HK-2 (cell line): ENCODE measurements around the gene ERVW-1.
"Not testable (repeated sequence)": the region's sequence is repeated elsewhere in the genome, so short reads cannot be mapped to it uniquely, and the experiment has no call there.

ENCODE experiments used
- DNase-seq: peaks from one replicate; pipeline ENCODE4 v3.0.0-alpha.2; 2018; ENCODE audit not compliant: unreplicated experiment

ERVW-1 gene

GRCh38 chr7:92473989-92474388 lies 3.8 kb downstream of the ERVW-1 start:
- not testable (repeated sequence) for DNase-seq

- not testable (repeated sequence) for DNase-seq
These were observed 9.2 kb downstream of the ERVW-1 start for GRCh38 chr7:92468589-92468988.

DNA sequence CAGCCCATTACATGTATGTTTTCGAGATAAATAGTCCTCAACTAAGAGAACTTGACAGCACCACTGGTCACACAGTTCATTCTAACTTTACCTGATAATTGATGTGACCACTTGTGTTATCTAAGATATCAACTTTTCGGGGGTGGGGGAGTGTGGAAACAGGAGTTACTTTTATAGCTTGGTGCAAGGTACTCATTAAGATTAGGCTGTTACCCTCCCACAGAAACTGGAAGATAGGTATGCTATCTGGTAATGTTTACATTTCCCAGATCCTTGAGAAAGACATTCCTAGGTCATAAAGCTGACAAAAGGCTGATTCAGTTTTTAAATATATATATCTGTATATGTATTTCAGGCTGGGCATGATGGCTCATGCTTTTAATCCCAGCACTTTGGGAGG lies 11.1 kb downstream of the ERVW-1 start:
- no peak for DNase-seq

- DNase-seq, result no peak
These were observed 13.2 kb downstream of the ERVW-1 start for GRCh38 chr7:92464515-92464914.

- DNase-seq, result no peak
These were observed 15.2 kb downstream of the ERVW-1 start for GRCh38 chr7:92462560-92462959.

DNA sequence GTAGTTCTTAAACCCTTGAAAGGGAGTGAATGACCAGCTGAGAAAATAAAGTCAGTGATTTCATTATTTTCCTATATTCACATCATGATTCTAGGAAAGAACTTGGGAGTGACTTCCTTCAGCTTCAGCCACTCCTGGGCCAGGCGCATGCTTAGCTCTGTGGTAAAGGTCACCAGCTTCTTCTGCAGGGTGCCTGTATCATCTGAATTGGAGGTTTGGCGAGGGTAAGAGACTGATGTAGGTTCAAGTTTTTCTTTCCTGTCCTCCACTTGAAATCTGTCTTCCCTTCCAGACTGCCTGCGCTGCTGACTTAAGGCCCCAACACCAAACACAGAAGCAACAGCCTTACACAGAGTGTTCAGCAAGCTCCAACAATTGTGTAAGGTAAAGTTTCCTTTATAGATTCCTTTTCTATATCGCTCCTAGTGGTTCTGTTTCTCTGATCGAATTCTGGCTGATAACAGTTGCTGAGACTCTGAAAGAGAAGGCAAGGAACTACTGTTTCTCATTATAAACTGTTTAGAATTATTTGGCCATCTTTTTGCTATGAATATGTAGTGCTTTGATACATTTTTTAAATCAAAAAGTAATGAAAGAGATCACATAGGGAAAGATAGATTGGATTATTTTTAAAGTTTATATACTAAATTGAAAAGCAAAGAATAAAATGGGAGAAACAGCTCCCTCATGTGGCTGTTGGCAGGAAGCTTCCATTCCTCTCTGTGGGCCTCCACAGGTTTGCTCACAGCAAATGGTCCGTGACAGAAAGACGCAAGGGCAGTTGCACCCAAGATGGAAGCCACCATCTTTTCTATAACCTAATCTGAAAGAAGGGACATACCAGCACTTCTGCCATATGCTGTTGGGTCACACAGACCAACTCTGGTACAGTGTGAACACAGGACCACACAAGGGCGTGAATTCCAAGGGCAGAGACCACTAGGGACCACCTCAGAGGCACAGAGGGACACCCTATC lies 16.4 kb downstream of the ERVW-1 start:
- DNase-seq, result peak; percentile 34

GRCh38 chr7:92460510-92460909 lies 17.2 kb downstream of the ERVW-1 start:
- DNase-seq, result no peak

- no peak for DNase-seq
These were observed 17.6 kb downstream of the ERVW-1 start for GRCh38 chr7:92460109-92460508.

GRCh38 chr7:92456236-92456635 lies 21.5 kb downstream of the ERVW-1 start:
- no peak for DNase-seq

DNA sequence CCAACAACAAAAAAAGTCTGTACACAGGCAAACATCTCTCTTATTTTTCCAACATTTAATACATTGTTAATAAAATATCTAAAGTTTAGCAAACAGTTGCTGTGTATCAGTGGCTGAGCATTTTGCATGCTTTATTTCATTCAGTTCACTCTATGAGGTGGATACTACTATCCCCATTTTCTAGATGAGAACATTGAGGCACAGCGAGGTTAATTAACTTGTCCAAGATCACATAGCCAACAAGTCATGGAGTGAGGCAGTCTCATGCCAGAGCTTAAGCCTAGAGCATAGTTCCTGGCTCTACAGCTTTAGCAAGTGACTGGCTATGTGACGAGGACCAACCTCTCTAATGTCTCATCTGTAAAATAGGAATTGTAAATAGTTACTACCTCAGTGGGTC lies 26.1 kb downstream of the ERVW-1 start:
- no peak for DNase-seq

GRCh38 chr7:92448205-92448747 lies 29.5 kb downstream of the ERVW-1 start:
- peak; percentile 46 for DNase-seq

DNA sequence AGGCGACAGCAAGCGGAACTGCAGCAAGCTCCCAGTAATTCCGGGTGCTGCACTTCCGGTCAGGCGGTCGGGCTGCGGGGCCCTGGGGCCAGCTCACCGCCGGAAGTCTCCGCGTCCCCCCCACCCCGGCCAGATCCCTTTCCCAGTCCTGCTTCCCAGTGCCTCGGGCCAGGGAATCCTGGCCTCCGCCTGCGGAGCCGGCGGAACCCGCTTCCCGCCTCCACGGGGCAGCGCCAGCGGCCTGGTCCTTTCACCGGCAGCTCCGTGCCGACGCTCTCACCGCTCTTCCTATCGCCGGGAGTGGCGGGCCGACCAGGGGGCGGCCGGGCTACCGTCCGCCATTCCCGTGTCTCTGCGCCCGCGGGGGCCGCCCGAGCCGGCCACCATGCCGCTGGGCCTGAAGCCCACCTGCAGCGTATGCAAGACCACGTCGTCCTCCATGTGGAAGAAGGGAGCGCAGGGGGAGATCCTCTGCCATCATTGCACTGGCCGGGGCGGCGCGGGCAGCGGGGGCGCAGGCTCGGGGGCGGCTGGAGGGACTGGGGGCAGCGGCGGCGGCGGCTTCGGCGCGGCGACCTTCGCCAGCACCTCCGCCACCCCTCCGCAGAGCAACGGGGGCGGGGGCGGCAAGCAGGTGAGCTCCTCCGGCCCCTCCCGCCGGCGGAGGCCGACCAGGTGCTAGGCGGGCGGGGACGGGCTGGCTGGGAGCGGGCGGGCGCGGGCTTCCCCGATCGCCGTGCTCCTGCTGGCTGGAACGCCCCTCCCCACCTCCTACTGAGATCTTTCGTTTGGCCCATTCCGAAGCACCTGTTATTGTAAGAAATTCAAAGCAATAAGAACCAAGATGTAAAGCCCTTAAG lies 30.2 kb downstream of the ERVW-1 start, which contains the start of gene GATAD1:
Gene GATAD1, plus strand, starts transcription at position 138 of the 860 bp plus-strand sequence. Its CDS starts 248 bp downstream, at position 386.
- peak; percentile 92 for DNase-seq

DNA sequence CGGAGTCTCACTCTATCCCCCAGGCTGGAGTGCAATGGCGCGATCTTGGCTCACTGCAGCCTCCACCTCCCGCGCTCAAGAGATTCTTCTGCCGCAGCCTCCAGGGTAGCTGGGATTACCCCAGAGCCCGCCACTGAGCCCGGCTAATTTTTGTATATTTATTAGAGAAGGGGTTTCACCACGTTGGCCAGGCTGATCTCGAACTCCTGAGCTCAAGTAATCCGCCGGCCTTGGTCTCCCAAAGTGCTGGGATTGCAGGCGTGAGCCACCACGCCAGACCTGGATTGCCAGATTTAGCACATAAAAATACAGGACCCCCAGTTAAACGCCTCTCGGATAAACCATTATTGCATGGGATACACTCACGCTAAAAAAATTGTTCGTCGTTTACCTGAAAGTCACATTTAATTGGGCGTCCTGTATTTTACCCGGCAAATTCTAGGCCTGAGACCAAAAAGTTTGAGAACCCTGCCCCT lies 30.8 kb downstream of the ERVW-1 start:
- no peak for DNase-seq

GRCh38 chr7:92442720-92443119 lies 35.0 kb downstream of the ERVW-1 start:
- not testable (repeated sequence) for DNase-seq

DNA sequence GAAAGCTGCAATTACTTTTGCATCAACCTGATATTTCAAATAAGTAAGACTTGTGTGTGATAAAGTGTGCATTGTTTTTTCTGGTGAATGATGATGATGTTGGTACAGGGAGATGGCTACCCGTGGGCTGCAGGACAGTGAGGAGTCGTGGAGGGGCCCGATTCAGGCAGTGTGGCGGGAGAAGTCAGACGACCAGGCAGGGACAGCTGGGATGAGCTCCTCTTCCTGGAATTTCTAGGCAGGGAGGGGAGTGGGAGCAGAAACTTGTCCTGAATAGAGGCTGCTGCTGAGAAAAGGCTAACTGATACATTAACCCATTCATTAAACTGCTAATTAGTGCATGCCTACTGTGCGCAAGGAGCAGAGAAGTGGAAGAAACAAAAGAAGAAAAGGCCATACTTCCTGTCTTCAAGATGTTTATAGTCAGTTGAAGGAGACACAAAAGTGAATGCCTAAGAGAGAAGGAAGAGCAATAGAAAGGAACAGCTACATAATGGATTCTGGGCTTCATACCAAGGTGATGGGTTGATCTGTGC lies 39.7 kb downstream of the ERVW-1 start:
- no peak for DNase-seq

DNA sequence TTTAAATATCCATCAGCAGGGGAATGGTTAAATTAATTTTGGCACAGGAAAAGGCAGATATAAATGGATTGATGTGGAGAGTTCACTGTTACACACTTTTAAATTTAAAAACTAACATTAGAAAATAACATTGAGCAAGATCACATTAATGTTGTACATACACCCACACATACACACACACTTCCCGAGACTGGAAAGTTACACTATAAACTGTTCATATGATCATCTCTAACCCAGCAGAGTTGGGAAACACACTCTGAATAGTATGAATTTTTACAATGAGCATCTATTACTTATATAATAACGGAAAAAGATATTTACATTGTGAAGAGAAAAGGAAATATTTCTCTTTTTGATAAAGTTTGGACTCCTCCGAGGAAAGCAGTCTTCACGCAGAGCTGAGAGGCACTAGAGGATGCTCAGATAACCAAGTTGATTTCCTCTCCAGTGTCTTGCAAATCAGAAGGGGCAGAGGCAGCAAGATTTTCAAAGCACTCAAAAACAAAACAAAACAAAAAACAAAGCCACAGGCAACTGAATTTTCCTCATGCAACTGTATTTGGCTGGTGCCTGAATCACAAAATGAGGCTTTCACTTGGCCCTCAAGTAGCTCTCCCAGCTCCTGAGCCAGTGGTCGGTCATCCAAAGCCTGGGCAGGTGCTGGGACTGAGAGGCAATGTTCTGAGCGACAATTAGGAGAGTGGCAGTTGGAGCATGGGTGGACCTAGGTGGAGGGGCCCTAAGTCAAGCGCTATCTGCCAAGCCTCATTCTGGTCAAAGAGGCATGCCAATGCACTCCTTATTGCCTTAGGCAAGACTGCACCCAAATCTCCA lies 40.9 kb downstream of the ERVW-1 start:
- DNase-seq, result no peak

DNA sequence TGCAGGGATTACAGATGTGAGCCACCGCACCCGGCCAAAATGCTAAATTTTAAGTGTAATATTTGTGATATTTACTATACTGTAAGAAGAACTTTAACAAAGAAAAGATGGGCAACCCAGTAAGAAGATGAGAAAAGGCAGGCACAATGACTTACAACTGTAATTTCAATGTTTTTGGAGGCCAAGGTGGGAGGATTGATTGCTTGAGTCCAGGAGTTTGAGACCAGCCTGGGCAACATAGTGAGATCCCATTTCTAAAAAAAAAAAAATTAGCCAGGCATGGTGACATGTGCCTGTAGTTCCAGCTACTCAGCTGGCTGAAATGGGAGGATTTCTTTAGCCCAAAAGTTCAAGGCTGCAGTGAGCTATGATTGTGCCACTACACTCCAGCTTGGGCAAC lies 42.2 kb downstream of the ERVW-1 start:
- no peak for DNase-seq

DNA sequence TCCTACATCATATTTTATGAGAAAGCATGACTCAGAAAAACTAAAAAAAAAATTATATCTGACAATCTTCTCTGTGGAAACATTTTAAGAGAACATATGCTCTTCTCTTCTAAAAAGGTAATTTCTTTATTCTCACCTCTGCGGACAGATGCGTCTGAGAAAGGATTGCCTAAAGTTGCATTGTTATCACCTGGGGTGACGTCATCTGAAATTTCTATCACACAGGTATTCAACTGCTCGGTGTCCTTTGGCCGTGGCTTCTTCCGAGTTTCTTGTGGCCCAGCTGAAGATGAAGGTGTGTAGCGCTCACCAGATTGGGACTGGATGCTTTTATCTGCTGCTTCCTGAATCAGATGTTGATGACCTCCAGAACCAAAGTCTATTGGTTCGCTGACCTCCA lies 44.7 kb downstream of the ERVW-1 start:
- no peak for DNase-seq

DNA sequence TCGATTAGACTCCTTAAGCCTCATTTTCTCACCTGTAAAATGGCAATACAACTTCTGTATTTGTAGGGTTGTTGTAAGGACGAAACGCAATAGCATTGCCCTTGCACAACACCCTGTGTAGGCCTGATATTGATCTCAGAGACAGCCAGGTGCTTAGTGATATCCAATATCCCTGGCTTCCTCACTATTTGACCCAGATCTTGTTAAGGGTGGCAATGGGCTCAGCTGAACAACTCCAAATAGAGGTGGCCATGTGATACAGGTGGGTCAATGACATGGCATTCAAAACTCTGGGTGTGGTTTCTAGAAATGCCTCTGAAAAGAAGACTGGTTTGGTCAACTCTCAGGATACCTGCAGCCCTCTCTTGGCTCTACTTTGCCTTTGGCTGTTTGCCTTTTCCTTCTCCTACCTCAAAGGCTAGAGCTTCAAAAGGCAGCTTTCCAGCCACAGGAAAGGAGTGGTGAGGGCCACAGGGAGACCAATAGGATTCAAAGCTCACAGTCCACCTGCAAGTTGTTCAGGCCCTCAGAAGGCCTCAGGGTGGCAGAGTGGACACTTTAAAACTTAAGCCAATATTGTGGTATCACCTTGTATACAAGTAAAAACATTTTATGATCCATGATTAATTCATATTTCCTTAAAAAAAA lies 45.3 kb downstream of the ERVW-1 start:
- DNase-seq, result no peak

GRCh38 chr7:92427193-92427592 lies 50.6 kb downstream of the ERVW-1 start:
- no peak for DNase-seq
